Measurements from ENCODE around the gene LCNL1. TPM values are rescaled to one million over a fixed set of nuclear protein-coding genes. Genes with fewer than 3 reads are reported as not detected.

The LCNL1 gene
- total and polyA plus RNA-seq, 2 of the 13 experiments (the other 11 are each of a cell fraction or from before 2014, with no cell fraction given): not detected

- TF ChIP-seq MXD3 (CRISPR knock-in tag; IDR thresholded peaks at IDR 0.05): no peak
These were observed 35.2 kb downstream of the LCNL1 start (continued) for GRCh38 chr9:137017791-137018497.

- Histone ChIP-seq H3K9me3 (ENCODE audit: low read length) (no peaks in the 10 kb centered on the region), H3K27me3 (ENCODE audit: control insufficient read depth in 1 of 2, insufficient read depth in 2 of 2, low read length in 2 of 2) (no peaks in the 10 kb centered on the region), H2AFZ (ENCODE audit: low read length) (no peak overlapping the region), H4K20me1 (ENCODE audit: insufficient read depth, low read length) (no peaks in the 10 kb centered on the region), H3K4me1 (ENCODE audit: insufficient read depth, low read length) (peaks cover 27% of the 10 kb centered on the region), H3K9ac (ENCODE audit: insufficient read depth, low read depth, low read length) (no peak overlapping the region), H3K79me2 (ENCODE audit: insufficient read depth, low read length) (no peaks in the 10 kb centered on the region), H3K4me2 (ENCODE audit: low read depth, low read length) (no peak overlapping the region), H3K4me3 (replicated peaks in 1 of 3; ENCODE audit: insufficient read depth in 1 of 3, low read depth in 2 of 3, low read length in 3 of 3) (no peak overlapping the region), H3K36me3 (replicated peaks in 1 of 2; ENCODE audit: control insufficient read depth in 1 of 2, insufficient read depth in 2 of 2, low read length in 2 of 2) (peaks cover 1 to 2% of the 10 kb centered on the region in 2 experiments; a peak in 1 of 5 replicates), H3K27ac (ENCODE audit: extremely low read length, insufficient read depth, low read length) (no peak overlapping the region)
- FAIRE-seq (no peak), DNase-seq (ENCODE audit: low spot score) (no peak), ATAC-seq (no peak)
- WGBS (ENCODE audit: low lambda C conversion rate): 93% methylated on average over 5 of the region's 36 CpGs
- ChIA-PET POLR2A (no interaction called here), CTCF (ENCODE audit: low intra/inter-chr PET ratio, low total read pairs) (no interaction called here)
- in situ Hi-C loops (cut with HindIII; ENCODE audit: extremely low pct_ligation_motif_present, low pct_unique_long_range_greater_than_20kb) (no loop called here), intact Hi-C loops (cut with micrococcal nuclease; ENCODE audit: unreplicated experiment) (no loop called here)
- no TSS peak for BruUV-seq (replicated peaks)
- no peak for TF ChIP-seq RARA (CRISPR knock-in tag; IDR thresholded peaks at IDR 0.05)
- no peak for TF ChIP-seq TFE3 (CRISPR knock-in tag; IDR thresholded peaks at IDR 0.05)
- no peak for TF ChIP-seq ZNF205 (CRISPR knock-in tag; IDR thresholded peaks at IDR 0.05)
- no peak for TF ChIP-seq ZNF574 (CRISPR knock-in tag; IDR thresholded peaks at IDR 0.05)
- TF ChIP-seq DZIP1 (CRISPR knock-in tag; IDR thresholded peaks at IDR 0.05): no peak
- TF ChIP-seq ZNF703 (CRISPR knock-in tag; IDR thresholded peaks at IDR 0.05; ENCODE audit: borderline replicate concordance): no peak
- TF ChIP-seq RORA (CRISPR knock-in tag; IDR thresholded peaks at IDR 0.05): no peak
- TF ChIP-seq SKI (IDR thresholded peaks at IDR 0.05; ENCODE audit: partially characterized antibody): no peak
- TF ChIP-seq ZNF232 (CRISPR knock-in tag; IDR thresholded peaks at IDR 0.05; ENCODE audit: borderline replicate concordance): no peak
- no peak for TF ChIP-seq ZFP91 (CRISPR knock-in tag; IDR thresholded peaks at IDR 0.05; ENCODE audit: borderline replicate concordance)
These were observed 36.2 kb downstream of the LCNL1 start for GRCh38 chr9:137018761-137019559.
